Gastrocnemius medialis (tissue), 4 donors: ENCODE data around the gene GALNT17. TPM values are rescaled to one million over a fixed set of nuclear protein-coding genes. Genes with fewer than 3 reads are reported as not detected.

Source experiments
- ATAC-seq, 2 donors: fragments of 150-250 bp; one replicate each; pipeline ENCODE4 v1.9.1; 2016
- DNase-seq, 2 donors: peaks; one replicate each; pipeline ENCODE4 v3.0.0-alpha.2; 2019
- H3K27ac ChIP-seq, 4 donors: fragments of 200-600 bp; sonication (generic); 1 replicate in 1 of 4; 2 replicates in 3 of 4; pipeline ENCODE4 v1.5.1; 2016 to 2018; ENCODE audit warnings: mild to moderate bottlenecking in 2 of 4, moderate library complexity in 1 of 4
- H3K27me3 ChIP-seq, 3 donors: fragments of 200-600 bp; sonication (generic) in 2 of 3; 1 replicate in 1 of 3; 2 replicates in 2 of 3; pipeline versions ENCODE4 v1.5.1 to v1.6.0; 2016 to 2019; ENCODE audit warnings: mild to moderate bottlenecking in 1 of 3, moderate library complexity in 1 of 3
- H3K36me3 ChIP-seq, 2 donors: fragments of 200-600 bp; sonication (generic) in 1 of 2; one replicate each; pipeline ENCODE4 v1.5.1; 2017 to 2018
- H3K4me1 ChIP-seq, 2 donors: fragments of 200-600 bp; sonication (generic) in 1 of 2; one replicate each; pipeline ENCODE4 v1.5.1; 2016 to 2017; ENCODE audit warnings: mild to moderate bottlenecking in 2 of 2
- H3K4me3 ChIP-seq, 4 donors: fragments of 200-600 bp; sonication (generic) in 3 of 4; 1 replicate in 1 of 4; 2 replicates in 3 of 4; pipeline ENCODE4 v1.5.1; 2016 to 2019; ENCODE audit warnings: mild to moderate bottlenecking in 2 of 4
- H3K9me3 ChIP-seq, 3 donors: fragments of 200-600 bp; sonication (generic) in 2 of 3; 1 replicate in 1 of 3; 2 replicates in 2 of 3; pipeline ENCODE4 v1.5.1; 2016 to 2019
- CTCF ChIP-seq, 5 experiments: fragments of 450-650 bp in 3 of 5; fragments of 200-600 bp in 2 of 5; sonication (generic) in 2 of 5; IDR thresholded peaks in 4 of 5; conservative IDR thresholded peaks in 1 of 5; 1 replicate in 4 of 5; 2 replicates in 1 of 5; pipeline ENCODE4 v1.5.1; 2016 to 2019; ENCODE audit warnings: antibody characterized with exemption in 5 of 5, mild to moderate bottlenecking in 3 of 5, moderate library complexity in 3 of 5
- POLR2A ChIP-seq, 2 donors: fragments of 450-650 bp; IDR thresholded peaks; one replicate each; pipeline ENCODE4 v1.6.1; 2017; ENCODE audit warnings: antibody characterized with exemption in 2 of 2, mild to moderate bottlenecking in 2 of 2, moderate library complexity in 2 of 2
- in situ Hi-C, 4 donors: fragments of 200-750 bp; cut with MboI; loops; one replicate each; pipeline versions ENCODE4 v1.15.0 to v1.8.0; 2017; ENCODE audit warnings: low sequenced_read_pairs in 4 of 4
- intact Hi-C: fragments of 100-400 bp; cut with DNase I; formaldehyde crosslinking; loops from one replicate; pipeline ENCODE4 v1.15.1; 2023; ENCODE audit warnings: low total_unique reads
- total RNA-seq, 4 donors: library from RNA; depleted of rRNA; stranded (reverse); fragments of >200 nt; gene quantifications; one replicate each; pipeline versions ENCODE4 v1.1.0 to v1.2.3, GENCODE V29; 2016

The GALNT17 gene
- total RNA-seq, 4 donors from 2014 or later, result 1.9 to 13.0 (median 12.3) TPM

DNA sequence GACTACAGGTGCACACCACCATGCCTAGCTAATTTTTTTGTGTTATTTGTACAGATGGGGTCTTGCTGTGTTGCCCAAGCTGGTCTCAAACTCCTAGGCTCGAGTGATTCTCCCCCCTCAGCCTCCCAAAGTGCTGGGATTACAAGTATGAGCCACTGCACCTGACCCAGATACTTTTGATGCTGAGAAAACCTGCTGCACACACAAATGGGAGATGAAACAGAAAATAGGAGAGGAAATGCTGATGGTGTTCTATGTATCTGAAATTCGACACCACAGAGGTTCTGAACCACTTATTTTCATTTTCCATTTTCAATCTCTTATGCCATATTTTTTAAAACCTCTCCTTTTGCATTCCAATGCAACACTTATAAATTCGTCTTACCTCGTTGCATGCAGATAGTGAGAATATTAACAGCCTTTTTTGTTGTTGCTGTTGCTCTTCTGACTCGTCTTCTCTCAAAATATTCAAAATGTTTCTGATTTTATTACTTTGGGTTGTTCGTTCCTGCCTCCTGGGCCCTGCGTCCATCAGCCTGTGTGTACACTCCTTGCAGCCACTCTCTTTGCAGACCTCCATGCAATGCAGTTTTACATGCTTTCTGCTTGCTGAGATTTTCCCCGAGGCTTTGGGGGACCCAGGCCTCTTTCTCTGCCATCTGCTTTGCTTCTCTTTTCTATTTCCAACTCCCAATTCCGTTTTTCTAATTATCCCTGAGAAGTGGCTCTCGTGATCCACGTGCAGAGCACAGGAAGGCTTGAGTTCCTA lies 556.1 kb downstream of the GALNT17 start:
- Histone ChIP-seq H3K27ac (no peak overlapping the region), H3K27me3 (no peaks in the 10 kb centered on the region), H3K4me3 (no peak overlapping the region), H3K9me3 (no peaks in the 10 kb centered on the region), H3K36me3 (no peaks in the 10 kb centered on the region), H3K4me1 (no peaks in the 10 kb centered on the region)
- TF ChIP-seq CTCF (IDR thresholded peaks at IDR 0.05 in 4 of 5, conservative IDR thresholded peaks at IDR 0.05 in 1 of 5) (no peak), POLR2A (IDR thresholded peaks at IDR 0.05) (no peak)
- in situ Hi-C loops (no loop called here), intact Hi-C loops (no loop called here)
- ATAC-seq, result no peak
- DNase-seq, result no peak

DNA sequence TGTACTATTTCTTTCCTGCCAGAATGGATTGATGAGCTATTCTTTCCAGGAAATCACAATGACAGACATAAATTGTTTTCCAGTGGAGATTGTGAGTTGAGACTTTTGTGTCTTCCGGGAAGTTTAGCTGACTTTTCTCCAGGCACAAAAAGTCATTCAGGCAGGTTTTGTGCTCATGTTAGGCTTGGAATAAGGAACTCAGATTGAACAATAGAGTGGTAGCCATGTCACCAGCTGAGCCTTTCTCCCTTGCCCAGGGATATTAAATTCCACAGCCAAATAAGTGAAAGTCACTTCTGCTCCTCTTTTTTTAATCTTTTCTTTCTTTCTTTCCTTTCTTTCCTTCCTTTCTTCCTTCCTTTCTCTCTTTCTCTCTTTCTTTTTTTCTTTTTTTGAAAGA lies 559.6 kb downstream of the GALNT17 start:
- Histone ChIP-seq H3K4me1 (no peaks in the 10 kb centered on the region), H3K27me3 (no peaks in the 10 kb centered on the region), H3K4me3 (no peak overlapping the region), H3K9me3 (no peaks in the 10 kb centered on the region), H3K27ac (no peak overlapping the region), H3K36me3 (no peaks in the 10 kb centered on the region)
- TF ChIP-seq CTCF (IDR thresholded peaks at IDR 0.05 in 4 of 5, conservative IDR thresholded peaks at IDR 0.05 in 1 of 5) (no peak), POLR2A (IDR thresholded peaks at IDR 0.05) (no peak)
- intact Hi-C loops (no loop called here), in situ Hi-C loops (no loop called here)
- ATAC-seq, result no peak
- DNase-seq, result no peak

DNA sequence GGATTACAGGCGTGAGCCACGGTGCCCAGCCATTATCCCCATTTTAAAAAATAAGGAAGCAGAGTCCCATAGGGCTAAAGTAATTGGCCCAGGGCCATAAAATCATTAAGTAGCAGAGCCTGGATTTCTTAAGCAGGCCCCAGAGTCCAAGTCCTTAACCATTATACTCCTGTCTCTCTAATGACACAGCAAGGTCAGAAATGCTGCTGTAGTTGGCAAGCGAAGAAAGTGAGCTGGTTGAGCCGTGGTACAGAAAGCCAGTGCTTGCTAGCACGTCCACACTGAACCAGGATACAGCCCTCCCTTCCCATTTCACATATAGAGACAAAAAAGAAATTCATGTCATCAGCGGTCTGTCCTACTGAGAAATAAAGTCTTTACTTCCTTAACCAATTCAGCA lies 562.7 kb downstream of the GALNT17 start:
- Histone ChIP-seq H3K4me1 (no peaks in the 10 kb centered on the region), H3K27ac (no peak overlapping the region), H3K9me3 (no peaks in the 10 kb centered on the region), H3K36me3 (no peaks in the 10 kb centered on the region), H3K4me3 (no peak overlapping the region), H3K27me3 (peaks cover 0 to 2% (median 0%) of the 10 kb centered on the region in 3 donors)
- in situ Hi-C loops, result no loop called here
- no peak for ATAC-seq
- no peak for DNase-seq
- intact Hi-C loops, result no loop called here
- TF ChIP-seq POLR2A (IDR thresholded peaks at IDR 0.05) (no peak), CTCF (IDR thresholded peaks at IDR 0.05 in 4 of 5, conservative IDR thresholded peaks at IDR 0.05 in 1 of 5) (no peak)

- Histone ChIP-seq H3K4me3 (no peak overlapping the region), H3K4me1 (no peaks in the 10 kb centered on the region), H3K36me3 (no peaks in the 10 kb centered on the region), H3K9me3 (no peaks in the 10 kb centered on the region), H3K27me3 (peaks cover 0 to 2% (median 0%) of the 10 kb centered on the region in 3 donors), H3K27ac (no peak overlapping the region)
- intact Hi-C loops, result no loop called here
- no peak for TF ChIP-seq CTCF (IDR thresholded peaks at IDR 0.05 in 4 of 5, conservative IDR thresholded peaks at IDR 0.05 in 1 of 5)
- TF ChIP-seq POLR2A (IDR thresholded peaks at IDR 0.05), result no peak
- DNase-seq (no peak), ATAC-seq (no peak)
- in situ Hi-C loops, result no loop called here
Observed at GRCh38 chr7:71695186-71695585, 563.2 kb downstream of the GALNT17 start.
